Brain microvascular endothelial cell (primary cell): ENCODE results near the gene TMEM184B.
"Not testable (repeated sequence)": the region's sequence is repeated elsewhere in the genome, so short reads cannot be mapped to it uniquely, and the experiment has no call there.

ENCODE experiments used
- DNase-seq: peaks from one replicate; pipeline ENCODE4 v3.0.0-alpha.2; 2020
- H3K27ac ChIP-seq: fragments of 250-450 bp; sonication (Bioruptor Pico); 2 replicates; pipeline ENCODE4 v1.5.1; 2020; ENCODE audit warnings: mild to moderate bottlenecking, moderate library complexity
- H3K27me3 ChIP-seq: fragments of 250-450 bp; sonication (Bioruptor Pico); replicated peaks from 2 replicates; pipeline ENCODE4 v1.5.1; 2020; ENCODE audit warnings: mild to moderate bottlenecking
- H3K36me3 ChIP-seq: fragments of 250-450 bp; sonication (Bioruptor Pico); replicated peaks from 2 replicates; pipeline ENCODE4 v1.5.1; 2020; ENCODE audit warnings: mild to moderate bottlenecking
- H3K4me3 ChIP-seq: 2 replicates; pipeline ENCODE4 v1.5.1; 2011; ENCODE audit warnings: low read depth, mild to moderate bottlenecking, control low read depth, low read length, moderate library complexity
- in situ Hi-C: cut with HindIII; loops from 2 replicates; pipeline ENCODE4 v1.10.0; 2017; ENCODE audit warnings: low sequenced_read_pairs, low pct_ligation_motif_present
- TF ChIP-seq, protein P1 (sequence below): IDR thresholded peaks from 2 replicates; pipeline ENCODE4 v1.5.1; 2011; ENCODE audit warnings: low read depth, mild to moderate bottlenecking, moderate library complexity, low read length, control low read depth, inconsistent platforms; ENCODE audit errors: missing control alignments

TMEM184B gene

DNA sequence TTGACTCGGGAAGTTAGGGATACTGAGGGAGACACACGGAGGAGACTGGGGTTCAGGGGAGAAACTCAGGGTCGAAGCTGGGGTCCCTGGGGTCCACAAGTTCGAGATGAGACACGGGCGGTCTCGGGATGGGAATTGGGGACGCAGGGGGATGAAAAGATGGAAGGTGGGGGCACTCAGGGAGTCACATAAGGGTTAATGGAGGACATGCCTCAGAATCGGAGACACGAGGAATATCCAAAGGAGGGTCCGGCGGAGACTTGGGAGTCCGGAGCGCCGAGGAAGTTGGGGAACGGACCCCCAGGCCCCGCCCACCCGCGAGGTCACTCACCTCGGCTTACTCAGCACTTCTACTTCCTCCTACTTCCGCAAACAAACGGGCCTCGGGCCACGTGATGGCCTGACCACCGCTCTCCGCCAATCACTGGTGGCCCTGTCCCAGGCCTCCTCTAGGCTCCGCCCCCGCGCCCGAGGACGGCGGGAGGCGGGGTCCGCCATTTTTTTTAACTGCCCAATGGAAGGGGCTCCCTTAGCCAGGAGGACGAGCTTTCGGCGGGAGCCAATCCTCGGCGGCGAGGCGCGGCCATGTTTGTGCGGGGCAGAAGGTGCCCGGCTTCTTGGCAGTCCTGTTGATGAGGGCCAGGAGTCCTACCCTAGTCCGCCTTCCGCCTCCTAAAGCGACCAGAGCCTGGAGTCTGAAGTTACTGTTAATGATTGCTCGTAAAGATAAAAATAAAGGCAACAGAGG, 91.2 kb downstream of the TMEM184B start, which contains the start of gene PLA2G6:
Gene PLA2G6 (minus strand): TSS at position 378 of the 748 bp plus-strand sequence. CDS start 12,404 bp downstream, outside the sequence.
- TF ChIP-seq, protein P1, sequence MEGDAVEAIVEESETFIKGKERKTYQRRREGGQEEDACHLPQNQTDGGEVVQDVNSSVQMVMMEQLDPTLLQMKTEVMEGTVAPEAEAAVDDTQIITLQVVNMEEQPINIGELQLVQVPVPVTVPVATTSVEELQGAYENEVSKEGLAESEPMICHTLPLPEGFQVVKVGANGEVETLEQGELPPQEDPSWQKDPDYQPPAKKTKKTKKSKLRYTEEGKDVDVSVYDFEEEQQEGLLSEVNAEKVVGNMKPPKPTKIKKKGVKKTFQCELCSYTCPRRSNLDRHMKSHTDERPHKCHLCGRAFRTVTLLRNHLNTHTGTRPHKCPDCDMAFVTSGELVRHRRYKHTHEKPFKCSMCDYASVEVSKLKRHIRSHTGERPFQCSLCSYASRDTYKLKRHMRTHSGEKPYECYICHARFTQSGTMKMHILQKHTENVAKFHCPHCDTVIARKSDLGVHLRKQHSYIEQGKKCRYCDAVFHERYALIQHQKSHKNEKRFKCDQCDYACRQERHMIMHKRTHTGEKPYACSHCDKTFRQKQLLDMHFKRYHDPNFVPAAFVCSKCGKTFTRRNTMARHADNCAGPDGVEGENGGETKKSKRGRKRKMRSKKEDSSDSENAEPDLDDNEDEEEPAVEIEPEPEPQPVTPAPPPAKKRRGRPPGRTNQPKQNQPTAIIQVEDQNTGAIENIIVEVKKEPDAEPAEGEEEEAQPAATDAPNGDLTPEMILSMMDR, result no peak
- Histone ChIP-seq H3K4me3 (peak within 1 kb of the TSS; percentile 57), H3K27me3 (no peaks in the 10 kb centered on the region), H3K27ac (peak within 1 kb of the TSS; percentile 82), H3K36me3 (no peaks in the 10 kb centered on the region)
- in situ Hi-C loops, result no loop called here
- peak; percentile 97 for DNase-seq

DNA sequence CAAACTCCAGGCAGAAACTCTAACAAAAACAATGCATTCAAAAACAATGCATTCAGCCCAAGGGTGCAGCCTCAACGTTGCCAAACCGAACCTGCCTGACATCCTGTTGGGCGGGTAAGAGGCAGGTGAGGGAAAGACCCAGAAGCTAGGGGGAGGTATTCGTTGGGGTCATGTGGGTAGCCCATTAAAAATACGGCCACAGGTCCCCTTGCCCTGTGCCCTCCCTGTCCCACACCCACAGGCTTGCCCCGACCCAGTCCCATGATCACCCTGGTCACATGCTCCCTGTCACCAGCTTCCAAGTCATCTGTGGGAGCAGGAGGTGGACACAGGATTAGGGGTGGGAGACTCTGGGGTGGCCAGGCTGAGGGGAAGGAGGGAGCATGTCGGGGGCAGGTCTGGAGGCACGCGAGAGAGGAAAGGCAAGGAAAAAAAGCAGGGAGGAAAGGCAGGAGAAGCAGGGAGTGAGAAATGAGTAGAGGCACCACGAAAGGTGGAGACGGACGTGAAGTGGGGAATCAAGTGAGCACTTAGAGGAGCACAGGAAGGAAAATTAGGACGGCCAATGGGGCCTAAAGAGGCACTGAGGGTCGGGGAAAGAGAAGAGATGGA, 91.9 kb downstream of the TMEM184B start:
- in situ Hi-C loops, result no loop called here
- DNase-seq, result no peak
- TF ChIP-seq, protein P1, result no peak
- peak overlapping the region; percentile 57 for H3K4me3 ChIP-seq
- H3K36me3 ChIP-seq, result no peaks in the 10 kb centered on the region
- peak overlapping the region; percentile 82 for H3K27ac ChIP-seq
- H3K27me3 ChIP-seq, result no peaks in the 10 kb centered on the region

DNA sequence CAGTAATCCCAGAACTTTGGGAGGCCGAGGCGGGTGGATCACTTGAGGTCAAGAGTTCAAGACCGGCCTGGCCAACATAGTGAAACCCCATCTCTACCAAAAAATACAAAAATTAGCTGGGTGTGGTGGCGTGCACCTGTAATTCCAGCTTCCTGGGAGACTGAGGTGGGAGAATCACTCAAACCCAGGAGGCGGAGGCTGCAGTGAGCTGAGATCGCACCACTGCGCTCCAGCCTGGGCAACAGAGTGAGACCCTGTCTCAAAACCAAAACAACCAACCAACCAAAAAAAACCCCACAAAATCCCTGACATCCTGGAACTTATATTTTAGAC, 94.2 kb downstream of the TMEM184B start:
- DNase-seq, result not testable (repeated sequence)

DNA sequence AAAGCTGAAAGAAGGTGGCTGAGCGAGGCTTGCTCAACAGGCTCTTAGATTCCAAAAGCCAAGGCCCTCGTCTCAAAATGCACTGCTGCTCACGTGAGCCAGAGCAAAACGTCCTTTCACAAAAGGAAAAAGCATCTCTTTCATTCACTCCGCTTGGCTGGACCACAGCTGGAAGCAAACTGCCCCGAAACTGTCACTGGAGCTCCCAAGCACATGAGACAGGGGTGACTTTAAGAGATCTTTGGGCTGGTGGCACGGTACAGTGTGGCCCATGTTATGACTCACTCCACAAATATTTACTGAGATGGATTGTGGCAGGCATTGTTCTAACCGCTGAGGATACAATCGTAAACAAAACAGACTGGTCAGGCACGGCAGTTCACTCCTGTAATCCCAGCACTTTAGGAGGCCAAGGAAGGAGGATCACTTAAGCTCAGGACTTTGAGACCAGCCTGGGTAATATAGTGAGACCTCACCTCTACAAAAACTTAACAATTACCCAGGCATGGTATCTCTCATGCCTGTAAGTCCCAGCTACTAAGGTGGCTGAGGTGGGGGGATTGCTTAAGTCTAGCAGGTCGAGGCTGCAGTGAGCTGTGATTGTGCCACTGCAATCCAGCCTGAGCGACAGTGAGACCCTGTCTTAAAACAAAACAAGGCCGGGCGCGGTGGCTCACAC, 94.7 kb downstream of the TMEM184B start:
- in situ Hi-C loops, result no loop called here
- no peaks in the 10 kb centered on the region for H3K27me3 ChIP-seq
- peak; percentile 87 for DNase-seq
- H3K4me3 ChIP-seq, result no peak overlapping the region
- TF ChIP-seq, protein P1, result no peak
- no peaks in the 10 kb centered on the region for H3K36me3 ChIP-seq
- H3K27ac ChIP-seq, result peak overlapping the region; percentile 62

More for the DNA sequence above, 94.2 kb downstream of the TMEM184B start:
- peak overlapping the region; percentile 62 for H3K27ac ChIP-seq
- H3K4me3 ChIP-seq, H3K36me3 ChIP-seq, H3K27me3 ChIP-seq, in situ Hi-C loops: not testable (repeated sequence)

DNA sequence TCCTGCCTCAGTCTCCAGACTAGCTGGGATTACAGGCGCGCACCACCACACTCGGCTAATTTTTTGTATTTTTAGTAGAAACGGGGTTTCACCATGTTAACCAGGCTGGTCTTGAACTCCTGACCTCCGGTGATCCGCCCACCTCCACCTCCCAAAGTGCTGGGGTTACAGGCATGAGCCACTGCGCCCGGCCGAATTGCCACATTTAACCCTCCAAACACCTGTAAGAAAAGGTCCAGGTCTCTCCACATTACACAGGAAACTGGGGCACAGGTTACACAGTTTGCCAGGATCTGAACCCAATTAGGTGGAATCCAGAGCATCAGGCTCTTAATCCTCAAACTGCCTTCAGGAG, 95.3 kb downstream of the TMEM184B start:
- H3K36me3 ChIP-seq, H3K27me3 ChIP-seq, H3K4me3 ChIP-seq, DNase-seq, in situ Hi-C loops: not testable (repeated sequence)
- H3K27ac ChIP-seq, result peak overlapping the region; percentile 62

DNA sequence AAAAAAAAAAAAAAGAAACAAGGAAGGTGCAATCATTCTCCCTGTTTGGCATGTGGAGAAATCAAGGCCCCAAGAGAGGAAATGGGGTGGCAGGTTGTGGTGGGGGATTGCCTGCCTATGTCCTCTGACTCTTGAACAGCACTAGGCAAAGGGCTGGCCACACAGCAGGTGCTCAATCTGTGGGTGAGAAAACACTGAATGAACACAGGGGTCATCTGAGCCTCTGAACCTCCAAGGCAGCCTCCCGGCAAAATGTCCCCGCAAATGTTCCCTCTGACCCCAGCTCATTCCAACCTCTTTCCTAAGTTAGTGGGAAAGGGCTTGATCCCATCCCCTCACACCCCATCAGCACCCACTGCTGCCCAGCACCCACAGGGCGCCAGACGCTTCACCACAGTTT, 95.8 kb downstream of the TMEM184B start:
- H3K27ac ChIP-seq, result no peak overlapping the region
- DNase-seq, result no peak
- in situ Hi-C loops, result no loop called here

More for the DNA sequence above, 95.8 kb downstream of the TMEM184B start:
- TF ChIP-seq, protein P1, result no peak
- H3K4me3 ChIP-seq, result no peak overlapping the region
- no peaks in the 10 kb centered on the region for H3K27me3 ChIP-seq
- no peaks in the 10 kb centered on the region for H3K36me3 ChIP-seq
